ENCODE data around the gene ZNF398.
A peak's percentile ranks its signal among the peaks of the same experiment; 100 is the strongest.
"Not testable (repeated sequence)": the region's sequence is repeated elsewhere in the genome, so short reads cannot be mapped to it uniquely, and the experiment has no call there.

The ZNF398 gene
- 36.4 to 67.4 reads per million in 2 experiments for total RNA-seq

GRCh38 chr7:149147072-149147751, at the start of gene ZNF398:
ZNF398 (plus strand) TSS chr7:149147453; CDS start chr7:149147743, 290 bp downstream.
- peak; percentile 64 for DNase-seq (ENCODE audit: low read depth)

DNA sequence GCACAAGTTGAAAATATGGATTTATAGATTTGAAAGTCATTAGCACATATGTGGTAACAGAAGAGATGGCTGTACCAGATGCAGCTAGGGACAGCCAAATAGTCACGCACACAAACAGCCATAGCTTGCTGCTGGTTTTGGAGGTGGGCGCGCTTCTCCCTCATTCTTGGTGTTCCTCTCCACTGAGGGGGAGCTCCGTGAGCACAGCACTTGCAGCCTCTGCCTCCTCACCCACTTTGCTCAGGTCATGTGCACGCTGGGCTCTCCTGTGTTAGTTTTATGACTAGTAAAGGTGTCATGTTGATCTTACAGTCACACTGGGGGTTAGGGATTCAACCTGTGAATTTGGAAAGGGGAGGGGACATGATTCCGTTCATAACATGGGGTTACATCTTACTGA, 48.2 kb upstream of the ZNF398 start:
- no peak for DNase-seq (ENCODE audit: low read depth)

DNA sequence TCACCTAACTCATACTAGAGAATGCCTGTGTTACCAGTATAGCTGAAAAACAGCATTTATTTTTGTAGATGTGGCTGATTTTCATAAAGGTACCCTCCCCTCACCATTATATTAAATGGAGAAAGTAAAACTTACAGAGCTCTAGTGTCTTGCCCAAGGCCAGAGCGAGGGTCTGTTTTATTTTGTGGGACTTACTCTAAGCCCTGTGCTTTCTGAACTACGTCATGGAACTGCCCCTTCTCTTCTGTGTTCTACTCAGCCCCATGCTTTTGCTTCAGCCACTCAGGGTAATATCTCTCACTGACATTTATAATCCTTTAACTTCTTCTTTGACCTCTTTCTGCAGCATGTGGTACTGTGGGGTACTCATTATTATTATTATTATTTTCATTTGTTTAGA, 46.4 kb upstream of the ZNF398 start:
- DNase-seq (ENCODE audit: low read depth) = no peak

DNA sequence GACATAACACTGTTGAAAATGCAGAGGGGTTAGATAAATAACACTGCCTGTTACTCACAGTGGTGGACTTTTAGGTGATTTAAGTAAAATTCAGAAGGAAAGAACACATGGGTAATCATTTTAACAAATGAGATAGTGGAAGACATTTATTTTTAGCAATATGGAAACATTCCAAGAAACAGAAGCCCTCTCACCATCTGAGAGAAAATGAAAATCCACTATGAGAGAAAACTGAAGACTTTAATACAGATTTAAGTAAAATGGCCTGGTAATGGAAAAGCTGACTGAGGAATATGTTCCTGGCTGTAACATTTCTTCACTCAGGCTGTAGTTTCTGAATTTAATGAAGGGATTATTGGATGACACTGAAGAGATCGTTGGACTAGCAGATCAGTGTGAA, 44.6 kb upstream of the ZNF398 start:
- no peak for DNase-seq (ENCODE audit: low read depth)

GRCh38 chr7:149103424-149103823, 43.8 kb upstream of the ZNF398 start:
- no peak for DNase-seq (ENCODE audit: low read depth)

DNA sequence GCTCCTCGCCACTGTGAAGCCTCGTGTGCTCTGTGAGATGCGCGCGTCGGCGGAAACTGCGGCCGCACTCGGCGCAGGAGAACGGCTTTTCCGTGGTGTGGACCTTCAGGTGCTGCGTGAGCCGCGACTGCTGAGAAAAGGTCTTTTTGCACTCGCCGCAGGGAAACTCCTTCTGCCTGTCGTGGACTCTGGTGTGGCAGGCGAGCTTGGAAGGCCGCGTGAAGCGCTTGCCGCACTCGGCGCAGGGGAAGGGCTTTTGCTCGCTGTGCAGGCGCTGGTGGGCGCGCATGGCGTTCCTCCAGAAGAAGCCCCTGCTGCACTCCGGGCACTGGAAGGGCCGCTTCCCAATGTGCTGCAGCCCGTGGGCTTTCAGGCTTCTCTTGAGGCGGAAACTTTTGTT, 43.0 kb upstream of the ZNF398 start:
- no peak for DNase-seq (ENCODE audit: low read depth)

DNA sequence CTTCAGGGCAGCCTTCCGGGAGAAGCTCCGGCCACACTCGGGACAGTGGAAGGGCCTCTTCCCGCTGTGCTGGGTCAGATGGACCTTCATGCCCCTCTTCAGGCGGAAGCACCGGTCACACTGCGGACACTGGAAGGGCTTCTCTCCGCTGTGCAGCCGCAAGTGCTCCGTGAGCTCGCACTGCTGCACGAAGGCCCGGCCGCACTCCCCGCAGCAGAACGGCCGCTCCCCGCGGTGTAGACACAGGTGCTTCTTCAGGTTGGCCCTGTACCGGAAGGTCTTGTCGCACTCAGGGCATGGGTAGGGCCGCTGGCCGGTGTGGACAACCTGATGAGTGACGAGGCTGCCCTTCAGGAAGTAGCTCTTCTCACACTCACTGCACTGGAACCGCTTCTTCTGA, 42.5 kb upstream of the ZNF398 start:
- no peak for DNase-seq (ENCODE audit: low read depth)

- DNase-seq (ENCODE audit: low read depth) = no peak
Measured at GRCh38 chr7:149109969-149110368, 37.3 kb upstream of the ZNF398 start.

GRCh38 chr7:149125189-149125862, 21.9 kb upstream of the ZNF398 start:
- no peak for DNase-seq (ENCODE audit: low read depth)

- peak; percentile 87 for DNase-seq (ENCODE audit: low read depth)
Measured at GRCh38 chr7:149125863-149126661, 21.2 kb upstream of the ZNF398 start, which contains the start of gene ZNF425. ZNF425 (minus strand) TSS chr7:149126324; CDS start chr7:149126213, 111 bp downstream.

- no peak for DNase-seq (ENCODE audit: low read depth)
Measured at GRCh38 chr7:149126662-149127266, 20.5 kb upstream of the ZNF398 start.

DNA sequence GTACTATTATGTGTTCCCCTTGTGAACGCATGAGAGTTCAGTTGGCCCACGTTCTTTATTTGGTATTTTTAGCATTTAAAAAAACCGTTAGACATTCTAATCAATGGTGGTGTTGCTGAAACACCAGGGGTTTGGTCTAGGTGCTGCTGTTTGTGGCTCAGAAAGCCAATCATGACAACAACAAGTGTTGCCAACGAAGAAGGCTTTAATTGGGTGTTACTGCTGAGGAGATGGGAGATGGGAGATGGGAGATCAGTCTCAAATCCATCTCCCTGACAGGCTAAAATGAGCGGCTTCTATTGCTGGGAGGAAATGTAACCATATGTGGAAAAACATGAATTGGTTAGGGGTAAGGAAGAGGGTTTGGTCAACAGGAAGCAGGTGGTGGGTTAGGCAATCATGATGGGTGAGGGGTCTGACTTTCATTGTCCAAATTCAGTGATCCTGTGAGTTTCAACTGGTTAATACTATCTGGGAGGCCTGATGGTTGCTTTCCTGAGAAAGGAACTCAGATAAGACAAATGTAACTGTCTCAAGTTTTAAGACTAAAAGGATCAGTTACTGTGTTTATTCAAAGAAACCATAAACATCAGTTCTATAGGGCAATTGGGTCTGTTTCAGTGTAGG, 16.6 kb upstream of the ZNF398 start:
- no peak for DNase-seq (ENCODE audit: low read depth)

GRCh38 chr7:149133028-149133710, 14.1 kb upstream of the ZNF398 start:
- DNase-seq (ENCODE audit: low read depth) = no peak

GRCh38 chr7:149136118-149136517, 11.1 kb upstream of the ZNF398 start:
- DNase-seq (ENCODE audit: low read depth) = no peak

DNA sequence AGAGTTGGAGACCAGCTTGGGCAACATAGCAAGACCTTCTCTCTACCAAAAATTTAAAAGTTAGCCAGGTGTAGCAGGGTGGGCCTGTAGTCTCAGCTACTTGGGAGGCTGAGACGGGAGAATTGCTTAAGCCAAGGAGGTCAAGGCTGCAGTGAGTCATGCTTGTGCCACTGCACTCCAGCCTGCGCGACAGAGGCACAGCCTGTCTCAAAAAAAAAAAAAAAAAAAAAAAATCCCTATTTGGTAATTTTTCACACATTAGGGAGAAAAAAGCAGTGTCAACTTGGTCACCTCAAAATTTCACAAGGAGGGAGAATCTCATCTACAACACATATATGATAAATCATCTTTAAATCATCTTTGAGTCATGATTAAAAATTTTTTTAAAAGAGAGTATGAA, 6.4 kb upstream of the ZNF398 start:
- DNase-seq (ENCODE audit: low read depth) = no peak

DNA sequence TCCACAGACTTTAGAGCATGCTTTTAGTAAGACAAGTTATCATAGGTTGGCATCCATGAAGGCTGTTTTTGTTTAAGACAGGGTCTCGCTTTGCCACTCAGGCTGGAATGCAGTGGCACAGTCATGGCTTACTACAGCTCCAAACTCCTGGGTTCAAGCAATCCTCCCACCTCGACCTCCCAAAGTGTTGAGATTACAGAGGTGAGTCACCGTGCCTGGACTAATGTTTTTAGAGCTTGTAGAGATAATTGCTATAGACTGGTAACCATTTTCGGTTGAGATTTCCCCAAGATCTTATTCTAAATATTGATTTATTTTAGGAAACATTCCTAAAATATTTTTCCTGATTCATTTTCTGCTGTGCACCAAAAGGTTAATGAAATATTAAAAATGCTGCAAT, 5.4 kb upstream of the ZNF398 start:
- DNase-seq (ENCODE audit: low read depth) = no peak

DNA sequence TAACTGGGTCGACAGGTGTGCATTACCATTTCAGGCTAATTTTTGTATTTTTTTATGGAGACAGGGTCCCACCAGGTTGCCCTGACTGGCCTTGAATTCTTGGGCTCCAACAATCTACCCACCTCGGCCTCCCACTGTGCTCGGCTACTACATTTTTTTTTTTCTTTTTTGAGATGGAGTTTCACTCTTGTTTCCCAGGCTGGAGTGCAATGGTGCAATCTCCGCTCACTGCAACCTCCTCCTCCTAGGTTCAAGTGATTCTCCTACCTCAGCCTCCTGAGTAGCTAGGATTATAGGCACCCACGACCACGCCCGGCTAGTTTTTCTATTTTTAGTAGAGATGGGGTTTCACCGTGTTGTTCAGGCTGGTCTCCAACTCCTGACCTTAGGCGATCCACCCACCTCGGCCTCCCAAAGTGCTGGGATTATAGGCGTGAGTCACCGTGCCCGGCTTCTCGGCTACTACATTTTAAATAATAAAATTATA, 2.8 kb upstream of the ZNF398 start:
- DNase-seq (ENCODE audit: low read depth) = not testable (repeated sequence)

GRCh38 chr7:149145031-149145845, 2.0 kb upstream of the ZNF398 start:
- no peak for DNase-seq (ENCODE audit: low read depth)

- peak; percentile 62 for DNase-seq (ENCODE audit: low read depth)
Measured at GRCh38 chr7:149147752-149148653, 750 bp downstream of the ZNF398 start.

All from T follicular helper cell (primary cell).